HepG2 (cell line): ENCODE measurements around the gene BATF. TPM values are rescaled to one million over a fixed set of nuclear protein-coding genes. Genes with fewer than 3 reads are reported as not detected.
A peak's percentile ranks its signal among the peaks of the same experiment; 100 is the strongest.

Source experiments
- ATAC-seq: fragments of 200-7000 bp; cut with Tn5 transposase; 3 replicates; pipeline ENCODE4 v1.9.1; 2020; ENCODE audit warnings: mild to moderate bottlenecking, moderate library complexity
- BruUV-seq: library from RNA; stranded (reverse); fragments of 400-500 nt; replicated peaks from 2 replicates; lab custom pipeline; 2021; lab: Mats Ljungman, UMichigan
- CTCF ChIA-PET: fragments of 300-600 bp; formaldehyde crosslinking; extraction: SDS; loops from one replicate; lab custom pipeline; 2021; ENCODE audit warnings: low total read pairs, inconsistent platforms, low intra/inter-chr PET ratio; lab: Yijun Ruan, JAX
- POLR2A ChIA-PET: fragments of 350-600 bp; sonication (Branson Sonifier 250); formaldehyde crosslinking; loops from one replicate; lab custom pipeline; 2020; ENCODE audit warnings: antibody characterized with exemption, inconsistent platforms; lab: Yijun Ruan, JAX
- DNase-seq: peaks from one replicate; pipeline ENCODE4 v3.0.0-alpha.2; 2015; ENCODE audit warnings: low spot score
- FAIRE-seq: peaks from 3 replicates; lab custom pipeline; 2011; peaks lifted over from hg19 to GRCh38; lab: Jason Lieb, UNC
- H2AFZ ChIP-seq: one replicate; pipeline ENCODE4 v1.6.1; 2011; ENCODE audit warnings: low read length, inconsistent platforms
- H3K27ac ChIP-seq: fragments of 300-600 bp; 3 replicates; pipeline ENCODE4 v1.8.0; 2011; ENCODE audit warnings: mixed run types, mild to moderate bottlenecking, mixed read lengths, low read length, inconsistent platforms; ENCODE audit not compliant: insufficient read depth; ENCODE audit errors: extremely low read length
- H3K27me3 ChIP-seq, 2 experiments: fragments of 200-600 bp in 1 of 2; 2 replicates in 1 of 2; 3 replicates in 1 of 2; pipeline versions ENCODE4 v1.6.0 to v1.8.0; 2011; ENCODE audit warnings: low read length in 2 of 2, mild to moderate bottlenecking in 2 of 2, moderate library complexity in 2 of 2, inconsistent platforms in 1 of 2; ENCODE audit not compliant: insufficient read depth in 2 of 2, control insufficient read depth in 1 of 2
- H3K36me3 ChIP-seq, 2 experiments: fragments of 200-600 bp in 1 of 2; replicated peaks in 1 of 2; 2 replicates in 1 of 2; 3 replicates in 1 of 2; pipeline versions ENCODE4 v1.5.1 to v1.8.0; 2011; ENCODE audit warnings: low read length in 2 of 2, inconsistent platforms in 1 of 2; ENCODE audit not compliant: insufficient read depth in 2 of 2, control insufficient read depth in 1 of 2
- H3K4me1 ChIP-seq: 2 replicates; pipeline ENCODE4 v1.5.1; 2012; ENCODE audit warnings: low read length, inconsistent platforms; ENCODE audit not compliant: insufficient read depth
- H3K4me2 ChIP-seq: 2 replicates; pipeline ENCODE4 v1.6.0; 2011; ENCODE audit warnings: low read depth, low read length, inconsistent platforms
- H3K4me3 ChIP-seq, 3 experiments: fragments of 200-600 bp in 1 of 3; sonication (generic), shearing (Covaris generic) in 1 of 3; replicated peaks in 1 of 3; 2 replicates each; pipeline ENCODE4 v1.5.1; 2011 to 2016; ENCODE audit warnings: low read length in 3 of 3, inconsistent platforms in 2 of 3, low read depth in 2 of 3, mild to moderate bottlenecking in 2 of 3, control low read depth in 1 of 3, mixed read lengths in 1 of 3; ENCODE audit not compliant: insufficient read depth in 1 of 3
- H3K79me2 ChIP-seq: one replicate; pipeline ENCODE4 v1.6.1; 2011; ENCODE audit warnings: low read length, inconsistent platforms; ENCODE audit not compliant: insufficient read depth
- H3K9ac ChIP-seq: 2 replicates; pipeline ENCODE4 v1.6.0; 2011; ENCODE audit warnings: mild to moderate bottlenecking, low read depth, low read length, inconsistent platforms; ENCODE audit not compliant: insufficient read depth
- H3K9me3 ChIP-seq: 2 replicates; pipeline ENCODE4 v1.5.1; 2012; ENCODE audit warnings: mild to moderate bottlenecking, low read length
- H4K20me1 ChIP-seq: 2 replicates; pipeline ENCODE4 v1.6.0; 2011; ENCODE audit warnings: inconsistent platforms, mild to moderate bottlenecking, low read length, moderate library complexity; ENCODE audit not compliant: insufficient read depth
- ARID5B ChIP-seq: IDR thresholded peaks from 2 replicates; pipeline ENCODE4 v1.4.0; 2020; ENCODE audit warnings: mild to moderate bottlenecking, missing genetic modification reagents
- ATF7-NPFF ChIP-seq: sonication (generic); formaldehyde crosslinking; IDR thresholded peaks from 2 replicates; pipeline ENCODE4 v1.8.1; 2023; ENCODE audit warnings: mild to moderate bottlenecking, low read depth, missing genetic modification reagents, moderate library complexity
- ELF4 ChIP-seq: sonication (generic); formaldehyde crosslinking; IDR thresholded peaks from 2 replicates; pipeline ENCODE4 v1.5.0; 2020; ENCODE audit warnings: missing genetic modification reagents, mild to moderate bottlenecking, moderate library complexity, borderline replicate concordance
- GPN1 ChIP-seq: sonication (generic); formaldehyde crosslinking; IDR thresholded peaks from 2 replicates; pipeline ENCODE4 v1.5.1; 2020; ENCODE audit warnings: missing genetic modification reagents, borderline replicate concordance
- HIC2 ChIP-seq: sonication (generic); formaldehyde crosslinking; IDR thresholded peaks from 2 replicates; pipeline ENCODE4 v1.9.0; 2022; ENCODE audit warnings: low read depth, missing genetic modification reagents
- KDM2A ChIP-seq: sonication (generic); formaldehyde crosslinking; IDR thresholded peaks from 2 replicates; pipeline ENCODE4 v1.4.0; 2020; ENCODE audit warnings: low read depth, missing genetic modification reagents, borderline replicate concordance
- RFX1 ChIP-seq: fragments of 450-650 bp; IDR thresholded peaks from 2 replicates; pipeline ENCODE4 v1.6.1; 2017
- SALL1 ChIP-seq: sonication (generic); formaldehyde crosslinking; IDR thresholded peaks from 2 replicates; pipeline ENCODE4 v1.8.0; 2022; ENCODE audit warnings: mild to moderate bottlenecking, missing genetic modification reagents
- TCF12 ChIP-seq, 2 experiments: fragments of 450-650 bp in 1 of 2; sonication (generic) in 1 of 2; formaldehyde crosslinking in 1 of 2; IDR thresholded peaks; 2 replicates each; pipeline versions ENCODE4 v1.6.1 to v1.8.0; 2017 to 2022; ENCODE audit warnings: antibody characterized with exemption in 1 of 2, mild to moderate bottlenecking in 1 of 2, missing genetic modification reagents in 1 of 2, moderate library complexity in 1 of 2
- ZBTB44 ChIP-seq: sonication (generic); formaldehyde crosslinking; IDR thresholded peaks from 2 replicates; pipeline ENCODE4 v1.4.0; 2020; ENCODE audit warnings: missing genetic modification reagents
- ZBTB7A ChIP-seq: sonication (generic); formaldehyde crosslinking; IDR thresholded peaks from 2 replicates; pipeline ENCODE4 v1.8.0; 2022; ENCODE audit warnings: mild to moderate bottlenecking, missing genetic modification reagents
- ZFP90 ChIP-seq: sonication (generic); formaldehyde crosslinking; IDR thresholded peaks from 2 replicates; pipeline ENCODE4 v1.8.0; 2022; ENCODE audit warnings: missing genetic modification reagents, mild to moderate bottlenecking, inconsistent platforms, borderline replicate concordance
- ZNF768 ChIP-seq: sonication (generic); formaldehyde crosslinking; IDR thresholded peaks from 2 replicates; pipeline ENCODE4 v1.4.0; 2020; ENCODE audit warnings: missing genetic modification reagents
- ZNF784 ChIP-seq: sonication (generic); formaldehyde crosslinking; IDR thresholded peaks from 2 replicates; pipeline ENCODE4 v1.5.1; 2020; ENCODE audit warnings: missing genetic modification reagents, mild to moderate bottlenecking, borderline replicate concordance
- ZNF816 ChIP-seq: sonication (generic); formaldehyde crosslinking; IDR thresholded peaks from 2 replicates; pipeline ENCODE4 v1.8.0; 2022; ENCODE audit warnings: missing genetic modification reagents, mild to moderate bottlenecking, borderline replicate concordance
- WGBS: methylation state at CpG from one replicate; pipeline ENCODE4 v1.1.6; 2017; ENCODE audit warnings: low lambda C conversion rate; 5-methylcytosine and 5-hydroxymethylcytosine counted together
- in situ Hi-C: cut with HindIII; loops from 2 replicates; pipeline ENCODE4 v1.10.0; 2017; ENCODE audit warnings: low pct_unique_long_range_greater_than_20kb; ENCODE audit not compliant: extremely low pct_ligation_motif_present
- intact Hi-C: fragments of 100-400 bp; cut with micrococcal nuclease; formaldehyde crosslinking; loops from one replicate; pipeline ENCODE4 v1.10.0; 2022; ENCODE audit not compliant: unreplicated experiment
- polyA plus RNA-seq, 8 experiments: library from polyadenylated mRNA; depleted of rRNA in 3 of 8; stranded (reverse) in 7 of 8; unstranded in 1 of 8; fragments of >200 nt; fragmentation: Illumina TruSeq in 4 of 8; extraction: Trizol in 4 of 8; gene quantifications; 2 replicates each; pipeline versions ENCODE4 v1.2.1 to v1.2.3, GENCODE V29; 2011 to 2016; ENCODE audit warnings: low read depth in 4 of 8, missing spikeins in 1 of 8, mixed read lengths in 1 of 8; ENCODE audit not compliant: insufficient read depth in 1 of 8
- total RNA-seq, 5 experiments: library from RNA; depleted of rRNA; stranded (reverse); fragments of >200 nt; fragmentation: Illumina TruSeq; extraction: Trizol; gene quantifications; 2 replicates each; pipeline ENCODE4 v1.2.3, GENCODE V29; 2016; ENCODE audit warnings: low read depth in 1 of 5

BATF gene
- total and polyA plus RNA-seq, 2 of the 13 experiments (the other 11 are each of a cell fraction or from before 2014, with no cell fraction given) = 0.22 to 0.37 TPM

- no peaks in the 10 kb centered on the region for H4K20me1 ChIP-seq
- peaks cover 0 to 24% of the 10 kb centered on the region in 2 experiments; a peak in 2 of 5 replicates for H3K27me3 ChIP-seq
- no peaks in the 10 kb centered on the region for H3K79me2 ChIP-seq
- in situ Hi-C loops = no loop called here
- FAIRE-seq = no peak
- 0 out of 2 replicates have a peak overlapping the region, but pooled peaks have one; percentile 81 for H3K4me2 ChIP-seq
- no peak overlapping the region for H3K27ac ChIP-seq
- H3K36me3 ChIP-seq = no peaks in the 10 kb centered on the region
- no peak overlapping the region for H2AFZ ChIP-seq
- no peak overlapping the region for H3K9ac ChIP-seq
- no TSS peak for BruUV-seq
- no peaks in the 10 kb centered on the region for H3K9me3 ChIP-seq
- peak; percentile 48 for ATAC-seq
- POLR2A ChIA-PET = no interaction called here
- 73% methylated on average over 6 of the region's 12 CpGs for WGBS
- peaks cover 24% of the 10 kb centered on the region for H3K4me1 ChIP-seq
- H3K4me3 ChIP-seq = peak overlapping the region in 1 of 3 experiments; percentile 68; a peak in 1 of 6 replicates
- intact Hi-C loops = no loop called here
- DNase-seq = no peak
- CTCF ChIA-PET = no interaction called here
- TF ChIP-seq ZNF768 (CRISPR knock-in tag) = peak; percentile 34; the same call in 1 of the 2 replicates
- TF ChIP-seq ATF7-NPFF (CRISPR knock-in tag) = no peak
- TF ChIP-seq TCF12 (IDR thresholded peaks at IDR 0.05) = no peak
- no peak for TF ChIP-seq TCF12 (CRISPR knock-in tag; IDR thresholded peaks at IDR 0.05)
- TF ChIP-seq RFX1 = no peak
- TF ChIP-seq SALL1 (CRISPR knock-in tag) = no peak
- 0 out of 2 replicates have a peak, but pooled peaks have one; percentile 13 for TF ChIP-seq ARID5B (CRISPR knock-in tag)
- TF ChIP-seq GPN1 (CRISPR knock-in tag) = no peak
- no peak for TF ChIP-seq ZNF784 (CRISPR knock-in tag)
- TF ChIP-seq ZNF816 (CRISPR knock-in tag) = no peak
- TF ChIP-seq ZFP90 (CRISPR knock-in tag) = no peak
- TF ChIP-seq ELF4 (CRISPR knock-in tag) = no peak
- TF ChIP-seq ZBTB7A (CRISPR knock-in tag) = no peak
- no peak for TF ChIP-seq KDM2A
- no peak for TF ChIP-seq ZBTB44 (CRISPR knock-in tag)
- TF ChIP-seq HIC2 (CRISPR knock-in tag) = peak; percentile 65; the same call in 1 of the 2 replicates
Measured at GRCh38 chr14:75513911-75514672, 8.2 kb upstream of the BATF start.
